Nephron progenitor cell (in vitro differentiated cells): ENCODE measurements around the gene LIN7B.
"Not testable (repeated sequence)": the region's sequence is repeated elsewhere in the genome, so short reads cannot be mapped to it uniquely, and the experiment has no call there.

Experiments used
- DNase-seq: peaks from one replicate; pipeline ENCODE4 v3.0.0; 2021
- H3K27ac Mint-ChIP-seq: 2 replicates; pipeline ENCODE4 v1.8.0; 2021; ENCODE audit warnings: mild to moderate bottlenecking, moderate library complexity, mixed read lengths
- H3K27me3 Mint-ChIP-seq: 2 replicates; pipeline ENCODE4 v1.8.0; 2021; ENCODE audit warnings: mild to moderate bottlenecking, low read depth, mixed read lengths; ENCODE audit not compliant: poor library complexity
- H3K36me3 Mint-ChIP-seq: 2 replicates; pipeline ENCODE4 v1.8.0; 2021; ENCODE audit warnings: low read depth, mixed read lengths
- H3K4me1 Mint-ChIP-seq: 2 replicates; pipeline ENCODE4 v1.8.0; 2021; ENCODE audit warnings: mixed read lengths
- H3K4me3 Mint-ChIP-seq: 2 replicates; pipeline ENCODE4 v1.8.0; 2021; ENCODE audit warnings: mild to moderate bottlenecking, moderate library complexity, mixed read lengths
- H3K9me3 Mint-ChIP-seq: 2 replicates; pipeline ENCODE4 v1.8.0; 2021; ENCODE audit warnings: mild to moderate bottlenecking, moderate library complexity, mixed read lengths
- CTCF ChIP-seq: fragments of 200-600 bp; sonication (generic); IDR thresholded peaks from 2 replicates; pipeline ENCODE4 v1.5.0; 2021; ENCODE audit warnings: antibody characterized with exemption

LIN7B gene

GRCh38 chr19:49145573-49146407 lies 31.6 kb downstream of the LIN7B start:
- Mint-ChIP-seq H3K4me3 (peak overlapping the region; percentile 81), H3K36me3 (no peaks in the 10 kb centered on the region), H3K9me3 (no peaks in the 10 kb centered on the region), H3K27ac (peak overlapping the region; percentile 43), H3K4me1 (peaks cover 62% of the 10 kb centered on the region), H3K27me3 (peaks cover 6% of the 10 kb centered on the region)
- peak; percentile 89 for TF ChIP-seq CTCF
- DNase-seq: peak; percentile 94

GRCh38 chr19:49146408-49146770 lies 32.2 kb downstream of the LIN7B start:
- DNase-seq, H3K36me3 Mint-ChIP-seq, H3K27ac Mint-ChIP-seq, H3K27me3 Mint-ChIP-seq, H3K9me3 Mint-ChIP-seq: not testable (repeated sequence)
- Mint-ChIP-seq H3K4me3 (peak overlapping the region; percentile 81), H3K4me1 (peaks cover 61% of the 10 kb centered on the region)

- H3K27ac Mint-ChIP-seq: peak overlapping the region; percentile 85
- H3K9me3 Mint-ChIP-seq: peaks cover 4% of the 10 kb centered on the region
- H3K36me3 Mint-ChIP-seq: no peaks in the 10 kb centered on the region
- H3K27me3 Mint-ChIP-seq: peaks cover 20% of the 10 kb centered on the region
- peaks cover 59% of the 10 kb centered on the region for H3K4me1 Mint-ChIP-seq
- no peak for DNase-seq
- H3K4me3 Mint-ChIP-seq: peak overlapping the region; percentile 89
- TF ChIP-seq CTCF: no peak
These were observed 34.0 kb downstream of the LIN7B start for GRCh38 chr19:49148044-49148682.

- peaks cover 10% of the 10 kb centered on the region for H3K9me3 Mint-ChIP-seq
- DNase-seq: peak; percentile 100
- H3K36me3 Mint-ChIP-seq: peaks cover 2% of the 10 kb centered on the region
- peaks cover 66% of the 10 kb centered on the region for H3K4me1 Mint-ChIP-seq
- peak overlapping the region; percentile 96 for H3K27ac Mint-ChIP-seq
- H3K27me3 Mint-ChIP-seq: peaks cover 26% of the 10 kb centered on the region
- no peak for TF ChIP-seq CTCF
- H3K4me3 Mint-ChIP-seq: peak overlapping the region; percentile 89
These were observed 34.8 kb downstream of the LIN7B start for GRCh38 chr19:49148784-49149651.

GRCh38 chr19:49149652-49150105 lies 35.5 kb downstream of the LIN7B start:
- Mint-ChIP-seq H3K36me3 (peaks cover 9% of the 10 kb centered on the region), H3K27me3 (peaks cover 26% of the 10 kb centered on the region), H3K4me1 (peaks cover 72% of the 10 kb centered on the region), H3K27ac (peak overlapping the region; percentile 96), H3K4me3 (peak overlapping the region; percentile 89), H3K9me3 (peaks cover 17% of the 10 kb centered on the region)
- peak; percentile 74 for DNase-seq
- no peak for TF ChIP-seq CTCF
